H1 (cell line): ENCODE data around the gene PAX8. TPM values are rescaled to one million over a fixed set of nuclear protein-coding genes. Genes with fewer than 3 reads are reported as not detected.

ENCODE experiments used
- CTCF ChIA-PET: fragments of 300-600 bp; sonication (Branson Sonifier 250); formaldehyde crosslinking; loops from one replicate; lab custom pipeline; 2021; ENCODE audit not compliant: partially characterized antibody; lab: Charles Lee
- POLR2A ChIA-PET: fragments of 300-600 bp; sonication (Branson Sonifier 250); formaldehyde crosslinking; loops from one replicate; lab custom pipeline; 2021; ENCODE audit warnings: inconsistent platforms; ENCODE audit not compliant: partially characterized antibody; lab: Charles Lee
- DNase-seq, 2 experiments: peaks; one replicate each; pipeline versions ENCODE4 v3.0.0 to v3.0.0-alpha.2; 2010 to 2022; ENCODE audit warnings: low spot score in 2 of 2, low read depth in 1 of 2, mixed read lengths in 1 of 2
- FAIRE-seq: peaks from 2 replicates; lab custom pipeline; 2011; peaks lifted over from hg19 to GRCh38; lab: Jason Lieb, UNC
- H2AFZ ChIP-seq: 2 replicates; pipeline ENCODE4 v1.8.1; 2012; ENCODE audit warnings: low read length, inconsistent platforms
- H2AK5ac ChIP-seq: 2 replicates; pipeline ENCODE4 v1.6.1; 2013; ENCODE audit warnings: low read depth, low read length
- H2BK120ac ChIP-seq: replicated peaks from 2 replicates; pipeline ENCODE3; 2013; ENCODE audit warnings: low read depth, low read length, inconsistent platforms
- H2BK12ac ChIP-seq: 2 replicates; pipeline ENCODE4 v1.6.1; 2013; ENCODE audit warnings: low read depth, low read length
- H2BK15ac ChIP-seq: 2 replicates; pipeline ENCODE4 v1.6.1; 2013; ENCODE audit warnings: low read length
- H2BK20ac ChIP-seq: 2 replicates; pipeline ENCODE4 v1.6.1; 2013; ENCODE audit warnings: low read length
- H2BK5ac ChIP-seq: 2 replicates; pipeline ENCODE4 v1.6.1; 2013; ENCODE audit warnings: low read depth, low read length
- H3K14ac ChIP-seq: 2 replicates; pipeline ENCODE4 v1.6.1; 2013; ENCODE audit warnings: inconsistent platforms; ENCODE audit not compliant: insufficient read length
- H3K18ac ChIP-seq: 2 replicates; pipeline ENCODE4 v1.6.1; 2013; ENCODE audit warnings: low read length; ENCODE audit errors: extremely low read depth
- H3K23ac ChIP-seq: 2 replicates; pipeline ENCODE4 v1.6.1; 2013; ENCODE audit warnings: inconsistent platforms; ENCODE audit not compliant: insufficient read length
- H3K23me2 ChIP-seq: 2 replicates; pipeline ENCODE4 v1.6.1; 2013; ENCODE audit warnings: low read depth, low read length
- H3K27ac ChIP-seq: 2 replicates; pipeline ENCODE4 v1.6.1; 2011; ENCODE audit warnings: low read depth, low read length, inconsistent platforms
- H3K27me3 ChIP-seq, 4 experiments: replicated peaks in 1 of 4; 1 replicate in 1 of 4; 2 replicates in 3 of 4; pipeline versions ENCODE4 v1.6.1 to v1.8.1; 2011 to 2013; ENCODE audit warnings: low read length in 3 of 4, mild to moderate bottlenecking in 3 of 4, inconsistent platforms in 2 of 4, mixed read lengths in 2 of 4, moderate library complexity in 1 of 4; ENCODE audit not compliant: control insufficient read depth in 3 of 4, insufficient read depth in 3 of 4; ENCODE audit errors: extremely low read depth in 1 of 4
- H3K36me3 ChIP-seq, 4 experiments: 2 replicates each; pipeline versions ENCODE4 v1.6.1 to v1.8.1; 2011 to 2013; ENCODE audit warnings: mild to moderate bottlenecking in 4 of 4, low read length in 3 of 4, moderate library complexity in 2 of 4, control low read depth in 1 of 4, inconsistent platforms in 1 of 4; ENCODE audit not compliant: insufficient read depth in 4 of 4, control insufficient read depth in 2 of 4
- H3K4ac ChIP-seq: replicated peaks from 2 replicates; pipeline ENCODE3; 2013; ENCODE audit warnings: low read length, low read depth, mixed read lengths, inconsistent platforms; ENCODE audit not compliant: insufficient read length
- H3K4me1 ChIP-seq, 4 experiments: replicated peaks in 1 of 4; 1 replicate in 1 of 4; 2 replicates in 3 of 4; pipeline versions ENCODE4 v1.6.1 to v1.8.1; 2011 to 2013; ENCODE audit warnings: low read length in 3 of 4, inconsistent platforms in 2 of 4, mixed read lengths in 1 of 4; ENCODE audit not compliant: insufficient read depth in 4 of 4, control insufficient read depth in 3 of 4
- H3K4me2 ChIP-seq, 2 experiments: 2 replicates each; pipeline versions ENCODE4 v1.6.1 to v1.8.1; 2011 to 2013; ENCODE audit warnings: low read depth in 2 of 2, low read length in 2 of 2, control low read depth in 1 of 2, inconsistent platforms in 1 of 2, mild to moderate bottlenecking in 1 of 2; ENCODE audit not compliant: insufficient read depth in 1 of 2
- H3K4me3 ChIP-seq, 4 experiments: fragments of 200-600, 300-600 bp in 1 of 4; sonication (generic), shearing (Covaris generic), sonication (Bioruptor Twin) in 1 of 4; 2 replicates each; pipeline versions ENCODE4 v1.5.1 to v1.8.1; 2011 to 2016; ENCODE audit warnings: low read length in 4 of 4, low read depth in 3 of 4, control low read depth in 2 of 4, inconsistent platforms in 2 of 4, mild to moderate bottlenecking in 2 of 4, mixed read lengths in 1 of 4, moderate library complexity in 1 of 4; ENCODE audit not compliant: insufficient read depth in 2 of 4; ENCODE audit errors: extremely low read depth in 1 of 4
- H3K56ac ChIP-seq: replicated peaks from 2 replicates; pipeline ENCODE3; 2013; ENCODE audit warnings: low read depth, mild to moderate bottlenecking, mixed read lengths, low read length, inconsistent platforms; ENCODE audit not compliant: insufficient read length
- H3K79me1 ChIP-seq: 2 replicates; pipeline ENCODE4 v1.6.1; 2013; ENCODE audit warnings: low read depth, low read length, control low read depth
- H3K79me2 ChIP-seq, 2 experiments: 2 replicates each; pipeline versions ENCODE4 v1.6.1 to v1.8.1; 2012 to 2013; ENCODE audit warnings: low read length in 2 of 2, mild to moderate bottlenecking in 2 of 2, inconsistent platforms in 1 of 2; ENCODE audit not compliant: insufficient read depth in 2 of 2, control insufficient read depth in 1 of 2
- H3K9ac ChIP-seq, 4 experiments: replicated peaks in 1 of 4; 1 replicate in 1 of 4; 2 replicates in 3 of 4; pipeline versions ENCODE4 v1.6.1 to v1.8.1; 2011 to 2013; ENCODE audit warnings: low read depth in 3 of 4, low read length in 3 of 4, control low read depth in 2 of 4, mild to moderate bottlenecking in 2 of 4, moderate library complexity in 2 of 4, inconsistent platforms in 1 of 4; ENCODE audit errors: extremely low read depth in 1 of 4
- H3K9me3 ChIP-seq, 2 experiments: 2 replicates each; pipeline versions ENCODE4 v1.6.1 to v1.8.1; 2012 to 2013; ENCODE audit warnings: mild to moderate bottlenecking in 2 of 2, moderate library complexity in 2 of 2, control low read depth in 1 of 2, inconsistent platforms in 1 of 2, low read depth in 1 of 2, low read length in 1 of 2, mixed read lengths in 1 of 2; ENCODE audit not compliant: insufficient read depth in 2 of 2
- H4K20me1 ChIP-seq, 2 experiments: replicated peaks in 1 of 2; 2 replicates each; pipeline versions ENCODE3 to v1.8.1; 2011 to 2013; ENCODE audit warnings: inconsistent platforms in 2 of 2, low read length in 2 of 2, mild to moderate bottlenecking in 1 of 2; ENCODE audit not compliant: insufficient read depth in 2 of 2, control insufficient read depth in 1 of 2
- H4K5ac ChIP-seq: 2 replicates; pipeline ENCODE4 v1.6.1; 2013; ENCODE audit warnings: low read length, low read depth, mixed read lengths, inconsistent platforms; ENCODE audit not compliant: insufficient read length
- H4K8ac ChIP-seq: 2 replicates; pipeline ENCODE4 v1.8.0; 2013; ENCODE audit warnings: mild to moderate bottlenecking, moderate library complexity, low read length, inconsistent platforms; ENCODE audit not compliant: insufficient read depth; ENCODE audit errors: extremely low read depth
- H4K91ac ChIP-seq: replicated peaks from 2 replicates; pipeline ENCODE3; 2013; ENCODE audit warnings: low read length, mixed read lengths, inconsistent platforms; ENCODE audit not compliant: insufficient read length
- EGR1 ChIP-seq: IDR thresholded peaks from 2 replicates; pipeline ENCODE4 v1.6.1; 2011; ENCODE audit warnings: low read depth, low read length, borderline replicate concordance
- EP300 ChIP-seq, 2 experiments: IDR thresholded peaks; 1 replicate in 1 of 2; 2 replicates in 1 of 2; pipeline ENCODE4 v1.6.1; 2011 to 2012; ENCODE audit warnings: low read depth in 2 of 2, low read length in 2 of 2, mild to moderate bottlenecking in 2 of 2, borderline replicate concordance in 1 of 2, inconsistent platforms in 1 of 2, moderate library complexity in 1 of 2
- GABPA ChIP-seq: IDR thresholded peaks from 2 replicates; pipeline ENCODE4 v1.6.1; 2011; ENCODE audit warnings: mild to moderate bottlenecking, low read length, moderate library complexity, borderline replicate concordance; ENCODE audit not compliant: insufficient read depth
- RFX5 ChIP-seq: IDR thresholded peaks from 2 replicates; pipeline ENCODE4 v1.6.1; 2011; ENCODE audit warnings: low read depth, low read length, improper control_type of control experiment, borderline replicate concordance
- SIX5 ChIP-seq: IDR thresholded peaks from 2 replicates; pipeline ENCODE4 v1.6.1; 2011; ENCODE audit warnings: mild to moderate bottlenecking, low read depth, low read length
- TCF12 ChIP-seq: IDR thresholded peaks from 2 replicates; pipeline ENCODE4 v1.6.1; 2011; ENCODE audit warnings: low read depth, mild to moderate bottlenecking, low read length
- whole genome bisulfite sequencing, 2 experiments: shearing (Covaris generic) in 1 of 2; methylation state at CpG; one replicate each; pipeline versions ENCODE4 v1.1.6 to v1.1.7; 2013 to 2015; ENCODE audit warnings: low lambda C conversion rate in 2 of 2, mixed read lengths in 2 of 2, inconsistent platforms in 1 of 2, low coverage in 1 of 2, missing lambda C conversion rate in 1 of 2; ENCODE audit not compliant: insufficient replicate concordance in 2 of 2, insufficient coverage in 1 of 2, insufficient read length in 1 of 2; ENCODE audit errors: extremely low coverage in 1 of 2, missing lambda C conversion rate in 1 of 2; 5-methylcytosine and 5-hydroxymethylcytosine counted together
- polyA plus RNA-seq, 7 experiments: library from polyadenylated mRNA; depleted of rRNA in 3 of 7; stranded (reverse) in 5 of 7; unstranded in 2 of 7; fragments of >200 nt in 5 of 7; fragments of 200-250 nt in 2 of 7; gene quantifications; 1 replicate in 5 of 7; 2 replicates in 1 of 7; 4 replicates in 1 of 7; pipeline versions ENCODE4 v1.2.1 to v1.2.3, GENCODE V29; 2011 to 2013; ENCODE audit warnings: missing spikeins in 2 of 7, mixed read lengths in 2 of 7
- total RNA-seq: library from RNA; stranded (reverse); fragmentation: NEBNext Ultra II Directional; extraction: Animal tissue kit (Norgen Biotek cat#: 25700); gene quantifications from 2 replicates; pipeline ENCODE4 v1.2.1, GENCODE V29; 2021
- TF ChIP-seq, protein P1 (sequence below): IDR thresholded peaks from 2 replicates; pipeline ENCODE4 v1.6.1; 2012; ENCODE audit warnings: inconsistent platforms

PAX8 gene
- total and polyA plus RNA-seq, 2 of the 8 experiments (the other 6 are each of a cell fraction or from before 2014, with no cell fraction given): 0.02 TPM; not detected in 1

- Histone ChIP-seq H2BK15ac (no peak overlapping the region), H4K91ac (no peak overlapping the region)
- POLR2A ChIA-PET: no interaction called here
Measured at GRCh38 chr2:113169002-113169530, 109.7 kb downstream of the PAX8 start.

More at GRCh38 chr2:113169002-113169530, 109.7 kb downstream of the PAX8 start:
- DNase-seq: peak in 1 of 2 experiments; percentile 22
- Histone ChIP-seq H3K36me3 (no peaks in the 10 kb centered on the region), H2BK12ac (no peak overlapping the region), H3K27ac (no peak overlapping the region), H2BK20ac (no peak overlapping the region), H4K8ac (no peak overlapping the region), H3K18ac (no peak overlapping the region), H3K14ac (no peak overlapping the region), H2BK120ac (no peak overlapping the region), H3K56ac (no peak overlapping the region), H3K79me2 (no peaks in the 10 kb centered on the region), H3K23me2 (no peaks in the 10 kb centered on the region), H3K4ac (no peak overlapping the region), H3K4me1 (peaks cover 0 to 6% (median 0%) of the 10 kb centered on the region in 4 experiments; a peak in 3 of 7 replicates), H2AFZ (no peak overlapping the region), H4K20me1 (no peaks in the 10 kb centered on the region), H3K4me2 (no peak overlapping the region), H2AK5ac (no peak overlapping the region), H3K23ac (no peak overlapping the region), H3K79me1 (no peaks in the 10 kb centered on the region), H4K5ac (no peak overlapping the region), H3K9ac (no peak overlapping the region), H2BK5ac (no peak overlapping the region), H3K9me3 (no peaks in the 10 kb centered on the region), H3K4me3 (no peak overlapping the region), H3K27me3 (peaks cover 0 to 4% (median 3%) of the 10 kb centered on the region in 4 experiments; a peak in 1 of 7 replicates)
- TF ChIP-seq RFX5: no peak
- no peak for TF ChIP-seq SIX5
- TF ChIP-seq, protein P1, sequence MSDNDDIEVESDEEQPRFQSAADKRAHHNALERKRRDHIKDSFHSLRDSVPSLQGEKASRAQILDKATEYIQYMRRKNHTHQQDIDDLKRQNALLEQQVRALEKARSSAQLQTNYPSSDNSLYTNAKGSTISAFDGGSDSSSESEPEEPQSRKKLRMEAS: no peak
- no peak for TF ChIP-seq EP300 (IDR thresholded peaks at IDR 0.05; ENCODE audit: borderline replicate concordance in 1 of 2, low read depth in 2 of 2, low read length in 2 of 2)
- no peak for TF ChIP-seq EGR1
- no peak for TF ChIP-seq TCF12
- no peak for TF ChIP-seq GABPA
- CTCF ChIA-PET: interaction anchor here (0.6 to 1.5 kb wide), 3 partner anchors 28 to 33 kb away, joined by 3 to 4 read pairs (median 3); no protein-coding TSS in a partner anchor
- FAIRE-seq: no peak
- WGBS, 2 experiments: 90% methylated on average over 8 of the region's 8 CpGs; no CpG with 5 or more reads in 1 of the 2 experiments
